RWPE1 (cell line): ENCODE data around the gene HOXB9.

Experiments
- CTCF ChIA-PET: fragments of 350-600 bp; sonication (Branson Sonifier 250); formaldehyde crosslinking; extraction: SDS; loops from one replicate; lab custom pipeline; 2021; lab: Yijun Ruan, JAX
- POLR2A ChIA-PET: fragments of 400-600 bp; formaldehyde crosslinking; extraction: SDS; loops from one replicate; lab custom pipeline; 2020; ENCODE audit warnings: antibody characterized with exemption; ENCODE audit not compliant: low non-redundant PET; lab: Yijun Ruan, JAX
- DNase-seq: peaks from one replicate; pipeline ENCODE4 v3.0.0; 2012; ENCODE audit warnings: low spot score
- H3K27ac ChIP-seq: fragments of 450-650 bp; 2 replicates; pipeline ENCODE4 v1.5.1; 2017
- TF ChIP-seq, protein P1 (sequence below): fragments of 450-650 bp; conservative IDR thresholded peaks from 2 replicates; pipeline ENCODE4 v1.5.1; 2017; ENCODE audit warnings: low read depth, mild to moderate bottlenecking

The HOXB9 gene

DNA sequence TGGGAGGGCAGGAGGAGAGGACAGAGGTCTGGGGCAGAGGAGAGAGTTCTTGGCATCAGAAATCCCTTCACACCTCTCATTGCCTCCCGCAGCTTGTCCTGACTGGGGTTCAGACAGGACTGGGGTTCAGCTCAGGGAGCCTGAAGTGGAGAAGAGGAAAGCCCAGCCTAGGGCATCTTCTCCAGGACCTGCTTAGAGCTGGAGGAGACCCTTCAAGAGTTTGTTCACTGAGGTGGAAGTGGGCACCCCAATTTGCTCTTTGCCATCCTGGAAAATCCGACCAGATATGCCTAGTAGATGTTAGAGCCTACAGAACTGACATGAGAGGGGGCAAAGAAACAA, 38.1 kb downstream of the HOXB9 start:
- H3K27ac ChIP-seq: peak overlapping the region; percentile 9; the same call in 1 of the 2 replicates
- TF ChIP-seq, protein P1, sequence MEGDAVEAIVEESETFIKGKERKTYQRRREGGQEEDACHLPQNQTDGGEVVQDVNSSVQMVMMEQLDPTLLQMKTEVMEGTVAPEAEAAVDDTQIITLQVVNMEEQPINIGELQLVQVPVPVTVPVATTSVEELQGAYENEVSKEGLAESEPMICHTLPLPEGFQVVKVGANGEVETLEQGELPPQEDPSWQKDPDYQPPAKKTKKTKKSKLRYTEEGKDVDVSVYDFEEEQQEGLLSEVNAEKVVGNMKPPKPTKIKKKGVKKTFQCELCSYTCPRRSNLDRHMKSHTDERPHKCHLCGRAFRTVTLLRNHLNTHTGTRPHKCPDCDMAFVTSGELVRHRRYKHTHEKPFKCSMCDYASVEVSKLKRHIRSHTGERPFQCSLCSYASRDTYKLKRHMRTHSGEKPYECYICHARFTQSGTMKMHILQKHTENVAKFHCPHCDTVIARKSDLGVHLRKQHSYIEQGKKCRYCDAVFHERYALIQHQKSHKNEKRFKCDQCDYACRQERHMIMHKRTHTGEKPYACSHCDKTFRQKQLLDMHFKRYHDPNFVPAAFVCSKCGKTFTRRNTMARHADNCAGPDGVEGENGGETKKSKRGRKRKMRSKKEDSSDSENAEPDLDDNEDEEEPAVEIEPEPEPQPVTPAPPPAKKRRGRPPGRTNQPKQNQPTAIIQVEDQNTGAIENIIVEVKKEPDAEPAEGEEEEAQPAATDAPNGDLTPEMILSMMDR: no peak
- ChIA-PET POLR2A (no interaction called here), CTCF (interaction anchor here (0.5 to 2.8 kb wide), 4 partner anchors 30 to 395 kb away, joined by 3 to 9 read pairs (median 6); no protein-coding TSS in a partner anchor)
- DNase-seq: no peak

DNA sequence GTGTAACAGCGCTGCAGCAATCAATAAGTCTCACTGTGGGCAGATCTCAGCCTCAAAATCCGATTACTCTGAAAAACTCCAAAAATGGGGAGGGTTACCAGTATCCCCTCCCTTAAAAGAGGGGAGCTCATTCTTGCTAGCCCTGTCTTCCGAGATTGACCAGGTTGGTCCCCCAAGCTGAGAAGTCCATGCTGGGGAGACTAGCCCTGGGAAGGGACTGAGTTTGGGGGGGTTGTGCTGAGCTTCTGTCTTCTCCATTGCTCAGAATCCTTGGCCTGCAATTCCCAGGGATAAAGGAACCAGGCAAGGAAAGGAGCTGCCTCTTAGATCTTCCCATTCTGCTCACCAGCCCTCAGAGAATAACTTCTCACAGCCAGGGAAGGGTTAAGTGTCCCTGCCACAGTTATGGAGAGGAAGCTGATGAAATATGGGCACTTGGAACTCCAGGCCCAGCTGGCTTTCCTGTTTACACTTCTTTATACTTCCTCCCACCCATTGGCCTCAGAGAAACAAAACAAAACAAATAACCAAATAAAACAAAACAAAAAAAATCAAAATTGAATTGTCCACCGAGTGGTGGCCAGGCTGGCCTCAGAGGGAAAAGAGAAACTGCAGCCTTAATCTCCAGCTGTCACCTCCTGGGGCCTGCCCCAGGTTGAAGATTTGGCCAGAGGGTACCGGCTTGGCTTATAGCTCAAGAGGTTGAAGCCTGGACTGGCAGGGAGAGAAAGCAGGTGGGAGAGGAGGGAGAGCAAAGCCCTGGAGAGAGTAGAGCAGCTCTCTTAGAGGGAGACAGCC, 38.7 kb downstream of the HOXB9 start:
- TF ChIP-seq, protein P1: no peak
- CTCF ChIA-PET: interaction anchor here (0.6 to 2.8 kb wide), 6 partner anchors 8 to 579 kb away, joined by 3 to 9 read pairs (median 6); no protein-coding TSS in a partner anchor
- no peak for DNase-seq
- peak overlapping the region; percentile 9; the same call in 1 of the 2 replicates for H3K27ac ChIP-seq
- POLR2A ChIA-PET: no interaction called here

DNA sequence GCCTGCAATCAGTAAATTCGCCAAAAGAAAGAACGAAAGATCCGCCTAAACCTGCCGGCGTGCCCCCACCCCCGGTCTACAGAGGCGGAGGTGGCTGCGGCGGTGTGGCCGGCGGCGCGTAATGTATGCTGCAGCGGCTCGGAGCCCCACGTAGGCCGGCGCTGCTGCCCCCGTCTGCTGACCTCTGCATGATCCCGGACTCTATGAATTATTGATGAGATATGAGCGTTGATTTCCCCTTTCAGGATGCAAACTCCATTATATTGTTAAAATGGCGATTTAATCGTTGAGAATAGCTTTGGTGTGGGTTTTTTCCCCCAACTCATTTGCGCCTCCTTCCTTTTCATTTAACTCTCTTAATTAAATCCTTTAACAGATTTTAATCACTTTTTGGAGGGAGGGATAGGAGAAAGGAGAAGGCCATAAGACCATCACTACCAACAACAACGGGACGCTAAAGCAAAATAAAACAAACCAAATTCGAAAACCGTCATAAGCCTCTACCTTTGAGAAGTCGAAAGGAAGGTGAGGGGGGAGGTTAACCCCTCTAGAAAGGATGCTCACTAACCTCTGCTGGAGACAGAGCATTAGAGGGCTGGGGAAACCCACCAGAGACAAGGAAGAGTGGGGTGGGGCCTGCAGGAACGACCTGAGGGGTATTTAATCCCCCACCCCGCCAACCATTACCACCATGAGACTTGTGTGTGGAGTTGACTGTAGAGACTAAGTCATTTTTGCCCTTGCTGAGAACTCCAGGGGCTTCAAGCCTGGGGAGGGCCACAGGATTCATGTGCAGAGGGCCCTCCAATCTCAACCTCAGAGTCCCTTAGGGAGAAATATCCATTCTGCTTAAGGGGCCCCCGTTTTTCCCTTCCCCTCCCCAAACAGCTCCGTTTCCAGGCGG, 39.6 kb downstream of the HOXB9 start:
- POLR2A ChIA-PET: no interaction called here

DNA sequence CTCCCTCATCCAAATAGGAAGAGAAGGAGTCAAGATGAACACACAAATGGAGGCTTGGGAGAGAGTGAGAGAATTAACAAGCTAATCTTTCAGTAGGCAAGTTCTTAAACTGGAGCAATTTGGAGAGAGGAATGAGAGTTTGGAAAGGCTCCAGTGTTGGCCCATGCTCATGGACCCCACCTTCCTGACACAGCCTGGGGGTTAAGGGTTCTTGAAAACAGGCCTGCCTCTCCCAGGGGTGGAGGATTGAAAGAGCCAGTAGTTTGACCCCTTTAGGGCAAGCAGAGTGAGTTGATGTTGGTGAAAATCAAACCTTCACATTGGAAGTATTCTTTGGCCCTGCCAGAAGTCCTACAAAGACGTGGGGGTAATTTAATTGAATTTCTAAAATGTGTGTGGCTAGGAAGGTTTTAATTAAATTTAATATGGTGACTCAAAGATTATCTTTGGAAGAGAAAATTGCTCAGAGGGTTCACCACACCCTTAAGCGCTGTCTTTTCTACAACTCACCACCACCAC, 41.9 kb downstream of the HOXB9 start:
- ChIA-PET CTCF (no interaction called here), POLR2A (no interaction called here)
- DNase-seq: no peak
- TF ChIP-seq, protein P1: no peak
- no peak overlapping the region for H3K27ac ChIP-seq

More for the DNA sequence above, 39.6 kb downstream of the HOXB9 start:
- no peak for DNase-seq
- peak overlapping the region; percentile 65 for H3K27ac ChIP-seq
- CTCF ChIA-PET: interaction anchor here (0.6 to 2.8 kb wide), 5 partner anchors 8 to 580 kb away, joined by 3 to 9 read pairs (median 3); no protein-coding TSS in a partner anchor
- TF ChIP-seq, protein P1: no peak

DNA sequence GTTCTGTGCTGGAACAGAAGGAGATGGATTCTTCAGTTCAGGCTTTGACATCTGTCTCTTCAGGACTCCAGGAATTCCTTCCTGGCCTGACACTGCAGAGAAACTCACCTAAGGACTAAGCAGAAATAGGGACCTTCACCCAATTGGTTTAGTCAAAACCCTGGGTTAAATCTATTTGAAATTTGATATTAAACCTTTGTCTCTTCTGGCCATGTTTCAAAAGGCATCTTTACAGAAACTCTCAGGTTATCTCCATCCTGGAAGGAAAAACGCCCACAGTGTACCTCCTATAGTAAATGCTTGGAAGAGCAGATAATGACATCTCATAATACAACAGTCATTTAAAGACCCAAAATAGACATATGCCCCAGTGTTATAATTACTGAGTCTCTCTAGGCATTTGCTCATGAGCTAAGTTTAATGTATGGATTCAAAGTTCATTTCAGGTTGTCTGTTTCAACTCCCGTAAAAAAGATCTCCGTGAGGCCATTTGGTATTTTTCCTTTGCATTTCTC, 42.4 kb downstream of the HOXB9 start:
- TF ChIP-seq, protein P1: no peak
- H3K27ac ChIP-seq: no peak overlapping the region
- no peak for DNase-seq
- ChIA-PET CTCF (interaction anchor here (1.0 kb wide), 1 partner anchor 248 kb away, joined by 3 read pairs; no protein-coding TSS in a partner anchor), POLR2A (no interaction called here)

DNA sequence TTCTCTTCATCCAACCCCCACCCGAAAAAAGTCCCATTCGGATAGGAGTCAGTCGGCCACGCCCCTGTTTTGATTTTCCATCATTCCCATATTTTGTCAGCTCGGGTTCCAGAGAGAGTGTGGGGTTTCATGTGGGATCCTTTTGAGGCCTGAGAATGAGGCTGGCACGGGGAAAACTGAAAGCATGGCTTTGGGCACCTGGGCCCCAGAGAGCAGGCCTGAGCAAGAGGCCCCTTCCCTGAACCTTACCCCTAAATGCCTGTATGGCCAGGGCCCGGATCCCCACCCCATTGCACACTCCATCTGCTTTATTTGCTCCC, 43.4 kb downstream of the HOXB9 start:
- H3K27ac ChIP-seq: no peak overlapping the region
- DNase-seq: no peak
- ChIA-PET POLR2A (no interaction called here), CTCF (interaction anchor here (0.6 to 1.0 kb wide), 3 partner anchors 14 to 247 kb away, joined by 3 to 9 read pairs (median 4); no protein-coding TSS in a partner anchor)
- TF ChIP-seq, protein P1: no peak
